IMR-90 (cell line): ENCODE results near the gene CAMKMT. TPM values are rescaled to one million over a fixed set of nuclear protein-coding genes. Genes with fewer than 3 reads are reported as not detected.

Source experiments
- ATAC-seq: fragments of 200-7000 bp; cut with Tn5 transposase; 2 replicates; pipeline ENCODE4 v1.9.1; 2020; ENCODE audit warnings: low read depth, mild to moderate bottlenecking, moderate library complexity
- BruUV-seq: library from RNA; stranded (reverse); fragments of 400-500 nt; replicated peaks from 2 replicates; lab custom pipeline; 2021; lab: Mats Ljungman, UMichigan
- CTCF ChIA-PET: fragments of 300-600 bp; formaldehyde crosslinking; extraction: SDS; loops from one replicate; lab custom pipeline; 2021; ENCODE audit warnings: antibody characterized with exemption; lab: Yijun Ruan, JAX
- POLR2A ChIA-PET: fragments of 300-600 bp; sonication (Branson Sonifier 250); formaldehyde crosslinking; loops from one replicate; lab custom pipeline; 2022; ENCODE audit warnings: antibody characterized with exemption; ENCODE audit not compliant: unreplicated experiment; lab: Charles Lee
- DNase-seq: peaks from one replicate; pipeline ENCODE4 v3.0.0; 2013
- H2AFZ ChIP-seq: replicated peaks from 2 replicates; pipeline ENCODE3; 2013; ENCODE audit warnings: low read length, mild to moderate bottlenecking; ENCODE audit not compliant: poor library complexity
- H2AK5ac ChIP-seq: 2 replicates; pipeline ENCODE4 v1.6.1; 2013; ENCODE audit warnings: low read depth, low read length, inconsistent platforms
- H2AK9ac ChIP-seq: replicated peaks from 2 replicates; pipeline ENCODE3; 2013; ENCODE audit warnings: mild to moderate bottlenecking, low read depth, low read length, moderate library complexity; ENCODE audit not compliant: poor library complexity
- H2BK120ac ChIP-seq: 2 replicates; pipeline ENCODE4 v1.6.1; 2013; ENCODE audit warnings: low read depth, low read length, inconsistent platforms
- H2BK15ac ChIP-seq: 3 replicates; pipeline ENCODE4 v1.6.1; 2013; ENCODE audit warnings: low read depth, low read length, inconsistent platforms
- H2BK20ac ChIP-seq: 2 replicates; pipeline ENCODE4 v1.6.1; 2013; ENCODE audit warnings: low read depth, mild to moderate bottlenecking, inconsistent platforms, low read length, moderate library complexity
- H2BK5ac ChIP-seq: 2 replicates; pipeline ENCODE4 v1.6.1; 2013; ENCODE audit warnings: mild to moderate bottlenecking, low read depth, low read length, inconsistent platforms; ENCODE audit not compliant: poor library complexity, severe bottlenecking
- H3K14ac ChIP-seq: replicated peaks from 2 replicates; pipeline ENCODE4 v1.6.1; 2013; ENCODE audit warnings: low read depth, low read length, inconsistent platforms
- H3K18ac ChIP-seq: 2 replicates; pipeline ENCODE4 v1.6.1; 2013; ENCODE audit warnings: low read depth, low read length, control low read depth
- H3K23ac ChIP-seq: 2 replicates; pipeline ENCODE4 v1.6.1; 2013; ENCODE audit warnings: low read depth, low read length, inconsistent platforms
- H3K27ac ChIP-seq: 2 replicates; pipeline ENCODE4 v1.5.1; 2013; ENCODE audit warnings: mild to moderate bottlenecking, control low read depth, low read length; ENCODE audit not compliant: insufficient read depth
- H3K27me3 ChIP-seq: 2 replicates; pipeline ENCODE4 v1.6.1; 2013; ENCODE audit warnings: low read length; ENCODE audit not compliant: control insufficient read depth, insufficient read depth
- H3K36me3 ChIP-seq: 2 replicates; pipeline ENCODE4 v1.6.1; 2013; ENCODE audit warnings: low read length, mixed read lengths; ENCODE audit not compliant: control insufficient read depth, insufficient read depth
- H3K4ac ChIP-seq: 2 replicates; pipeline ENCODE4 v1.6.1; 2013; ENCODE audit warnings: low read depth, low read length, inconsistent platforms
- H3K4me1 ChIP-seq: 2 replicates; pipeline ENCODE4 v1.6.1; 2013; ENCODE audit warnings: low read length, mixed read lengths; ENCODE audit not compliant: control insufficient read depth, insufficient read depth
- H3K4me2 ChIP-seq: 2 replicates; pipeline ENCODE4 v1.6.1; 2013; ENCODE audit warnings: low read depth, mild to moderate bottlenecking, control low read depth, low read length, moderate library complexity
- H3K4me3 ChIP-seq: 2 replicates; pipeline ENCODE4 v1.5.1; 2013; ENCODE audit warnings: low read depth, mild to moderate bottlenecking, control low read depth, low read length, moderate library complexity; ENCODE audit not compliant: insufficient read depth
- H3K56ac ChIP-seq: 2 replicates; pipeline ENCODE4 v1.6.1; 2013; ENCODE audit warnings: low read length, inconsistent platforms; ENCODE audit not compliant: insufficient read depth; ENCODE audit errors: extremely low read depth
- H3K79me1 ChIP-seq, 2 experiments: 2 replicates each; pipeline ENCODE4 v1.6.1; 2013; ENCODE audit warnings: low read length in 2 of 2, inconsistent platforms in 1 of 2, low read depth in 1 of 2
- H3K9ac ChIP-seq: 2 replicates; pipeline ENCODE4 v1.6.1; 2013; ENCODE audit warnings: low read depth, low read length, control low read depth
- H3K9me1 ChIP-seq: 2 replicates; pipeline ENCODE4 v1.6.1; 2013; ENCODE audit warnings: low read length, inconsistent platforms; ENCODE audit not compliant: insufficient read depth
- H3K9me3 ChIP-seq: 2 replicates; pipeline ENCODE4 v1.6.1; 2013; ENCODE audit warnings: low read length; ENCODE audit not compliant: control insufficient read depth, insufficient read depth
- H4K20me1 ChIP-seq: 2 replicates; pipeline ENCODE4 v1.6.1; 2013; ENCODE audit warnings: low read length, inconsistent platforms; ENCODE audit not compliant: insufficient read depth
- H4K5ac ChIP-seq: 2 replicates; pipeline ENCODE4 v1.6.1; 2013; ENCODE audit warnings: mild to moderate bottlenecking, low read depth, low read length, control low read depth
- H4K8ac ChIP-seq, 2 experiments: 2 replicates each; pipeline ENCODE4 v1.6.1; 2013; ENCODE audit warnings: low read depth in 2 of 2, low read length in 2 of 2, control low read depth in 1 of 2, inconsistent platforms in 1 of 2
- H4K91ac ChIP-seq: 2 replicates; pipeline ENCODE4 v1.6.1; 2013; ENCODE audit warnings: low read depth, low read length, inconsistent platforms; ENCODE audit not compliant: insufficient read depth
- MAFK ChIP-seq: IDR thresholded peaks from 2 replicates; pipeline ENCODE4 v1.6.1; 2012; ENCODE audit warnings: low read depth, low read length, improper control_type of control experiment
- RFX5 ChIP-seq: IDR thresholded peaks from 2 replicates; pipeline ENCODE4 v1.8.0; 2012; ENCODE audit warnings: low read depth, mild to moderate bottlenecking, low read length, moderate library complexity
- WGBS, 2 experiments: methylation state at CpG; one replicate each; pipeline versions ENCODE4 v1.1.5 to v1.1.7; 2013; ENCODE audit warnings: missing lambda C conversion rate in 2 of 2; ENCODE audit not compliant: insufficient read length in 1 of 2; ENCODE audit errors: extremely low coverage in 2 of 2; 5-methylcytosine and 5-hydroxymethylcytosine counted together
- dilution Hi-C: fragments of 300-500 bp; cut with HindIII; formaldehyde crosslinking; loops from one replicate; pipeline ENCODE4 v1.14.3; 2018; ENCODE audit warnings: low sequenced_read_pairs; ENCODE audit not compliant: unreplicated experiment
- in situ Hi-C: fragments of 300-500 bp; cut with MboI; formaldehyde crosslinking; loops from 3 replicates; pipeline ENCODE4 v1.14.3; 2019; ENCODE audit warnings: low sequenced_read_pairs, inconsistent platforms, mixed read lengths
- intact Hi-C: fragments of 100-400 bp; cut with micrococcal nuclease; formaldehyde crosslinking; loops from 2 replicates; pipeline ENCODE4 v1.10.0; 2022
- polyA plus RNA-seq, 3 experiments: library from polyadenylated mRNA; depleted of rRNA; stranded (reverse); fragments of >200 nt; gene quantifications; 2 replicates each; pipeline ENCODE4 v1.2.3, GENCODE V29; 2012; ENCODE audit warnings: low replicate concordance in 1 of 3
- total RNA-seq: library from RNA; depleted of rRNA; stranded (reverse); fragments of >200 nt; gene quantifications from 2 replicates; pipeline ENCODE4 v1.2.3, GENCODE V29; 2012

The CAMKMT gene
- total and polyA plus RNA-seq, 2 of the 4 experiments (the other 2 are of a cell fraction) = 4.4 to 6.8 TPM

DNA sequence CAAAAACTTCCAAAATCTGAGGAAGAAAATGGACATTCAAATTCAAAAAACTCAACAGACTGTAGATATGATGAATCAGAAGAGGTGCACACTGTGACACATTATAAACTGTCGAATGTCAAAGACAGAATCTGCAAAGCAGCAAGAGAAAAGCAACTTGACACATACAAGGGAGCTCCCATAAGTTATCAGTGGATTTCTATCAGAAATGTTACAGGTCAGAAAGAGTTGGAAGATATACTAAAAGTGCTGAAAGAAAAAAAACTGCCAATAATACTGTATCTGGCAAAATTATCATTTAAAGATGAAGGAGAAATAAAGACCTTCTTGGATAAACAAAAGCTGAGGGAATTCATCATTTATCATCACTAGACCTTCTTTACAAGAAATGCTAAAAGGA, 102.7 kb downstream of the CAMKMT start:
- H2AK9ac ChIP-seq = no peak overlapping the region
- H3K9ac ChIP-seq = no peak overlapping the region
- no peak overlapping the region for H4K5ac ChIP-seq
- intact Hi-C loops (no loop called here), in situ Hi-C loops (no loop called here), dilution Hi-C loops (no loop called here)
- no peak overlapping the region for H3K4me3 ChIP-seq
- no peak overlapping the region for H2BK20ac ChIP-seq
- DNase-seq (no peak), ATAC-seq (no peak)
- H3K4ac ChIP-seq = no peak overlapping the region
- H3K9me3 ChIP-seq = peaks cover 2% of the 10 kb centered on the region
- no peak overlapping the region for H2AFZ ChIP-seq
- H3K18ac ChIP-seq = no peak overlapping the region
- no peak overlapping the region for H2BK5ac ChIP-seq
- H3K56ac ChIP-seq = no peak overlapping the region
- H2BK15ac ChIP-seq = no peak overlapping the region
- H3K14ac ChIP-seq = no peak overlapping the region
- no peak overlapping the region for H3K27ac ChIP-seq
- BruUV-seq = no TSS peak
- H3K27me3 ChIP-seq = no peaks in the 10 kb centered on the region
- H3K4me1 ChIP-seq = no peaks in the 10 kb centered on the region
- WGBS, 2 experiments = no CpG with 5 or more reads among the region's 1 CpG
- ChIA-PET POLR2A (no interaction called here), CTCF (interaction anchor here (1.4 to 1.8 kb wide), 2 partner anchors 10 to 15 kb away, joined by 3 to 8 read pairs; no protein-coding TSS in a partner anchor)
- H3K79me1 ChIP-seq = no peaks in the 10 kb centered on the region
- no peaks in the 10 kb centered on the region for H3K36me3 ChIP-seq
- no peak overlapping the region for H4K91ac ChIP-seq
- H3K4me2 ChIP-seq = no peak overlapping the region
- TF ChIP-seq RFX5 (no peak), MAFK (no peak)
- no peak overlapping the region for H3K23ac ChIP-seq
- no peaks in the 10 kb centered on the region for H4K20me1 ChIP-seq
- H3K9me1 ChIP-seq = no peaks in the 10 kb centered on the region
- H2AK5ac ChIP-seq = no peak overlapping the region
- H4K8ac ChIP-seq = no peak overlapping the region
- no peak overlapping the region for H2BK120ac ChIP-seq
